GM12873 (cell line): ENCODE results near the gene CDT1.

Experiments used
- TF ChIP-seq, protein P1 (sequence below): IDR thresholded peaks from 2 replicates; pipeline ENCODE4 v1.5.1; 2012; ENCODE audit warnings: low read depth, mild to moderate bottlenecking, moderate library complexity, low read length, control low read depth; ENCODE audit not compliant: insufficient read depth; ENCODE audit errors: missing control alignments

The CDT1 gene

DNA sequence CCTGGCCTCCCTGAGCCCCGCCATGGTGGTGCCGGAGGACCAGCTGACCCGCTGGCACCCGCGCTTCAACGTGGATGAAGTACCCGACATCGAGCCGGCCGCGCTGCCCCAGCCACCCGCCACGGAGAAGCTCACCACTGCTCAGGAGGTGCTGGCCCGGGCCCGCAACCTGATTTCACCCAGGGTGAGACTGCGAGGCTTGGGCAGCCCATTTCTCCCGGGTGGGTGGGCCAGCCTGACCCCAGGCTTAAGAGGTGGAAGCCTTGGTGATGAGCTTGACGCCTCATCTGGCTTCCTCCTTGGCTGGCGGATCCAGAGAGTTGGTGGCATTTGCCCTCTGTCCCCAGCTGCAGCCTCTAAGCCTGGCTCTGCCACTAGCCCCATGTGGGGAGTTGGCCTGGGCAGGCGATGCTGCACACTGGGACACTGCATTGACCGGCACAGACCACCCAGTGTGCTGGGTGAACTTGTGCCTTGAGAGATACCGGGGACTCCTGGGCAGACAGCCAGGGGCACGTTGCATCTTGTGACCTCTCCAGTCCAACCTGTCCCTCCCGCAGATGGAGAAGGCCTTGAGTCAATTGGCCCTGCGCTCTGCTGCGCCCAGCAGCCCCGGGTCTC lies 3.0 kb downstream of the CDT1 start:
- TF ChIP-seq, protein P1, sequence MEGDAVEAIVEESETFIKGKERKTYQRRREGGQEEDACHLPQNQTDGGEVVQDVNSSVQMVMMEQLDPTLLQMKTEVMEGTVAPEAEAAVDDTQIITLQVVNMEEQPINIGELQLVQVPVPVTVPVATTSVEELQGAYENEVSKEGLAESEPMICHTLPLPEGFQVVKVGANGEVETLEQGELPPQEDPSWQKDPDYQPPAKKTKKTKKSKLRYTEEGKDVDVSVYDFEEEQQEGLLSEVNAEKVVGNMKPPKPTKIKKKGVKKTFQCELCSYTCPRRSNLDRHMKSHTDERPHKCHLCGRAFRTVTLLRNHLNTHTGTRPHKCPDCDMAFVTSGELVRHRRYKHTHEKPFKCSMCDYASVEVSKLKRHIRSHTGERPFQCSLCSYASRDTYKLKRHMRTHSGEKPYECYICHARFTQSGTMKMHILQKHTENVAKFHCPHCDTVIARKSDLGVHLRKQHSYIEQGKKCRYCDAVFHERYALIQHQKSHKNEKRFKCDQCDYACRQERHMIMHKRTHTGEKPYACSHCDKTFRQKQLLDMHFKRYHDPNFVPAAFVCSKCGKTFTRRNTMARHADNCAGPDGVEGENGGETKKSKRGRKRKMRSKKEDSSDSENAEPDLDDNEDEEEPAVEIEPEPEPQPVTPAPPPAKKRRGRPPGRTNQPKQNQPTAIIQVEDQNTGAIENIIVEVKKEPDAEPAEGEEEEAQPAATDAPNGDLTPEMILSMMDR = no peak

DNA sequence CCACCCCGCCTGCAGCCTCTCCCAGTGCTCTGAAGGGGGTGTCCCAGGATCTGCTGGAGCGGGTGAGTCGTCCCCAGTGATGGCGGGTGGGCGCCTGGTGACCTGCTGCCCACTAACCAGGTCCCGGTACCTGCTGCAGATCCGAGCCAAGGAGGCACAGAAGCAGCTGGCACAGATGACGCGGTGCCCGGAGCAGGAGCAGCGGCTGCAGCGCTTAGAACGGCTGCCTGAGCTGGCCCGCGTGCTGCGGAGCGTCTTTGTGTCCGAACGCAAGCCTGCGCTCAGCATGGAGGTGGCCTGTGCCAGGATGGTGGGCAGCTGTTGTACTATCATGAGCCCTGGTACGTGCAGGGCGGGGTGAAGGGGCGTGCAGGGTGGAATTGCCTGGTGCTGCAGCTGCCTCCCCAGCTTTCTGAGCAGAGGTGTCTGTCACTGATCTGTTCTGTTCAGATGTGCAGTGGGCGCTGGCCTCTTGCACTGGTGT lies 3.6 kb downstream of the CDT1 start:
- TF ChIP-seq, protein P1 = no peak

DNA sequence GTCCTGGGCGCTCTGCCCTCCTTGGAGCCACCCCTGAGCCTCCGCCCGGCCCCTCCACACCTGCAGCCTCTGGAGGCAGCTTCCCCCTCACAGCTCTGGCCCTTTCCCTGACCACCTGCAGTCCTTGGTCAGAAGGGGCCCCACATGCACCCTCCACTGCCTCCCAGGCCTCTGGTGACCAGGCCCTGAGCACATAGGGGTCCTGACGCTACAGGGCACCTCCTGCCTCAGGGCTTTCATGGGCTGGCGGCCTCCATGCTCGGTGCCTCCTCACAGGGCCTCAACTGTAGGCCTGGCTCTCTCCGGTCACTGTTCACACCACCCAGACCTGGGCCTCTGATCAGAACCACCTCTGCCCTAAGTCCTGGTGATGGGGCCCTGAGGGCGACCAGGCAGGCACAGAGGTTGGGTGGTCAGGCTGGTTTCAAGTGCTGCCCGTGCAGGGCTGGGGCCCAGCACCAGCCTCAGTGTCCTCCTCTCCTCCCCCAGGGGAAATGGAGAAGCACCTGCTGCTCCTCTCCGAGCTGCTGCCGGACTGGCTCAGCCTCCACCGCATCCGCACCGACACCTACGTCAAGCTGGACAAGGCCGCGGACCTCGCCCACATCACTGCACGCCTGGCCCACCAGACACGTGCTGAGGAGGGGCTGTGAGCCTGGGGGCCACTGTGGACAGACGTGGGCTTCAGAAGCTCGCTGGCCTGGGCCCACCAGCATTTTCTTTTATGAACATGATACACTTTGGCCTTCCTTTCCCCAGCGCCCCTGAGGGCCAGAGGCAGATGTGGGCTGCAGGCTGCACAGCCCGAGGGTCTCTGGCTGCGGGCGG lies 4.3 kb downstream of the CDT1 start:
- TF ChIP-seq, protein P1 = no peak

DNA sequence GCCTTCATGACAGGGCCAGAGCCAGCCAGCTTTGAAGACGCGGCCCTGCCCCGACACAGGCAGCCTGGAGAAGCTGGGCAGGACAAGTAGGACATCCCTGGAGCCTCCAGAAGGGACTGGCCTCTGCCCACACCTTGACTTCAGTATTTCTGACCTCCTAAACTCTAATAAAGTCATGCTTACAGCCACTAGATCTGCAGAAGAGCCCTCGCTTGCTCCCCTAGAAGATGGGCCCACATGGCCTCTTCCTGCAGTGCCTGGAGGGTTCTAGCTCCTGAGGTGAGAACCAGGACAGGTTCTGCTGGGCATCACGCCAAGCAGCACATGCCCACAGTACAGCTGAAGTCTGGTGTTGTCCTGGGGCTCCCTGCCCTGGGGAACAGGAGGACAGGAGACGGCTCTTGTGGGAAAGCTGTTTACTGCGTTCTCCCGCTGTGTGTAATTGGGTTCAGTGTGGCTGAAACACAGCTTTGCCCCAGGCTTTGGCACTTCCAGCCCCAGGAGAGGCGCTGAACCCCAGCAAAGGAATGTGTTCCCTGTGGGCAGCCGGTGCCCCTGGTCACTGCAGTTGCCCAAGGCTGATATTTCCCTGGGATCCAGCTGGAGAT lies 5.6 kb downstream of the CDT1 start:
- TF ChIP-seq, protein P1 = no peak

DNA sequence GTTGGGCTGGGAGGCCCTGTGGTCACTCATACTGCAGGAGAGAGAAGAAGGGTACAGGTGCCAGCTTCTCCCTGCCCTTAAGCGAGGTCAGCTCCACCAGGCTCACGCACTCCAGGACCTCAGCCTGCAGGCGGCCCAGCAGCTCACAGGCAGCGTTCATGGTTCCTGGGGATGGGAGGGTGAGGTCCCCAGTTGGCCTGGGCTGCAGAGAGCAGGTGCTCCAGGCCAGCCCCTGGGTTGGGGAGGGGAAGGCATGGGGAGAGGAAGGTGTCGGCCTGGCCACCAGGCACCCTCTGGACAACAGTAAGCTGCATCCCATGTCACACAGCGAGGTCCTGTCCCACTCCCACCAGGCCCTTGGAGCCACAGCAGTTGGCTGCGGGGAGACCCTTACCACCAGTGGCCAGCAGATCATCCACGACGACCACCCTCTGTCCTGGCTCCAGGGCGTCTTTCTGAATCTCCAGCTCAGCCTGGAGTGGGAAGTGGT lies 6.1 kb downstream of the CDT1 start:
- TF ChIP-seq, protein P1 = no peak

DNA sequence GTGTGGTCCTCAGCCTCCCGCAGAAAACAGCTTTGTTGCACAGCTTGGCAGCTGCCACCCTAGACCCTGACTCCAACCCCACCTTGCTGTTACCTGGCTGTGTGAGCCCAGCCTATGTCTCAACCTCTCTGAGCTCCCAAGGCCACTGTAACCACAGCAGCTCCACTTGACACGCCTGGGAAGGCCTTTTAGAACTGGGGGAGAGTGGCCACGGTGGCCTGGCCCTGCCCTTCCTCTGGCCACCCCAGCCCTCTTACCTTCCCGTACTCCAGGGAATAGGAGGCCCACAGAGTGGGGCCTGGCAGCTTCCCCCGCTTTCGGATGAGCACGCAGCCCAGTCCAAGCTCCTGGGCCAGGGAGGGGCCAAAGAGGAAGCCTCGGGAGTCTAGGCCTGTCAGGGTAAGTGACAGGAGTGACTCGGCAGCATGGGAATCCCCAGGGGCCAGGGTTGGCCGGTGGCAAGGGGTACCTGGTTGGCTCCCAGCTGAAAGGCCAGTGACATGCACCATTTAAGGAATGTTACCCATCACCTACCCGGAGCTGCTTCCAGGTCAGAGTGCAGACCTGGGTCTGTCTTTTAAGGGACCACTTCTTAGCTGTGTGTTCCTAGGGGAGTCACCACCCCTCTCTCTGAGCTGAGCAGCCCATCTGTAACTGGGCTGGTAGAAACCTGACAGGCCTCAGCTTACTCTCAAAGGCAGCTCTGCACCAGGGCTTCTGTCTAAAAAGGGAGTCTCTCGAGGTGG lies 6.8 kb downstream of the CDT1 start:
- TF ChIP-seq, protein P1 = no peak
